Naive thymus-derived CD8-positive, alpha-beta T cell (primary cell): Measurements from ENCODE around the gene PNMA6E. TPM values are rescaled to one million over a fixed set of nuclear protein-coding genes. Genes with fewer than 3 reads are reported as not detected.

Source experiments
- ATAC-seq, 2 donors: fragments of 150-1000 bp; cut with Tn5 transposase in 1 of 2; sonication (Bioruptor Pico), chemical (Tn5 transposase) in 1 of 2; 1 replicate in 1 of 2; 2 replicates in 1 of 2; pipeline ENCODE4 v1.10.0; 2021; ENCODE audit warnings: mild to moderate bottlenecking in 2 of 2, moderate library complexity in 2 of 2
- POLR2A ChIA-PET: fragments of 350-600 bp; sonication (Branson Sonifier 250); formaldehyde crosslinking; loops from one replicate; lab custom pipeline; 2021; ENCODE audit warnings: antibody characterized with exemption; lab: Charles Lee
- DNase-seq, 10 donors: peaks; one replicate each; pipeline versions ENCODE4 v3.0.0 to v3.0.0-alpha.2; 2020 to 2022
- H3K27ac Mint-ChIP-seq, 10 donors: one replicate each; pipeline ENCODE4 v1.8.0; 2020 to 2022; ENCODE audit warnings: mild to moderate bottlenecking in 10 of 10, mixed read lengths in 10 of 10, moderate library complexity in 4 of 10, inconsistent platforms in 1 of 10
- H3K27me3 Mint-ChIP-seq, 5 donors: one replicate each; pipeline ENCODE4 v1.8.0; 2021 to 2022; ENCODE audit warnings: mixed read lengths in 5 of 5
- H3K36me3 Mint-ChIP-seq, 3 donors: one replicate each; pipeline ENCODE4 v1.8.0; 2020 to 2022; ENCODE audit warnings: mixed read lengths in 3 of 3, mild to moderate bottlenecking in 2 of 3, inconsistent platforms in 1 of 3
- H3K4me1 Mint-ChIP-seq, 4 donors: one replicate each; pipeline ENCODE4 v1.8.0; 2021 to 2022; ENCODE audit warnings: mixed read lengths in 4 of 4
- H3K4me3 Mint-ChIP-seq, 10 donors: one replicate each; pipeline ENCODE4 v1.8.0; 2020 to 2022; ENCODE audit warnings: mild to moderate bottlenecking in 10 of 10, mixed read lengths in 10 of 10, moderate library complexity in 6 of 10, inconsistent platforms in 1 of 10
- H3K9me3 Mint-ChIP-seq, 9 donors: one replicate each; pipeline ENCODE4 v1.8.0; 2020 to 2022; ENCODE audit warnings: mixed read lengths in 9 of 9, mild to moderate bottlenecking in 3 of 9, inconsistent platforms in 1 of 9, moderate library complexity in 1 of 9
- polyA plus RNA-seq, 3 donors: library from polyadenylated mRNA; unstranded; fragments of 300-500 nt; fragmentation: Illumina TruSeq; gene quantifications; one replicate each; pipeline ENCODE4 v1.2.3, GENCODE V29; 2021
- total RNA-seq, 8 experiments: library from RNA in 2 of 8; stranded (reverse) in 2 of 8; gene quantifications; one replicate each; pipeline ENCODE4 v1.2.3 and lab custom pipeline; 2021 to 2026

PNMA6E gene
- total and polyA plus RNA-seq, 5 experiments from 2014 or later, result not detected

- Mint-ChIP-seq H3K4me1 (no peaks in the 10 kb centered on the region), H3K9me3 (no peaks in the 10 kb centered on the region)
Observed at GRCh38 chrX:153444333-153445011, 43.3 kb upstream of the PNMA6E start.

GRCh38 chrX:153443476-153444332 is 42.6 kb upstream of the PNMA6E start:
- POLR2A ChIA-PET, result no interaction called here
- peak overlapping the region in 1 of 10 donors; percentile 19 for H3K27ac Mint-ChIP-seq
- ATAC-seq, result no peak
- no peak for DNase-seq
- H3K36me3 Mint-ChIP-seq, result peaks cover 0 to 3% (median 0%) of the 10 kb centered on the region in 3 donors
- no peaks in the 10 kb centered on the region for H3K9me3 Mint-ChIP-seq
- H3K4me1 Mint-ChIP-seq, result no peaks in the 10 kb centered on the region
- no peaks in the 10 kb centered on the region for H3K27me3 Mint-ChIP-seq
- no peak overlapping the region for H3K4me3 Mint-ChIP-seq

More at GRCh38 chrX:153444333-153445011, 43.3 kb upstream of the PNMA6E start:
- Mint-ChIP-seq H3K36me3 (peaks cover 0 to 3% (median 0%) of the 10 kb centered on the region in 3 donors), H3K27ac (no peak overlapping the region), H3K4me3 (no peak overlapping the region), H3K27me3 (no peaks in the 10 kb centered on the region)
- DNase-seq, result no peak
- POLR2A ChIA-PET, result no interaction called here
- no peak for ATAC-seq

DNA sequence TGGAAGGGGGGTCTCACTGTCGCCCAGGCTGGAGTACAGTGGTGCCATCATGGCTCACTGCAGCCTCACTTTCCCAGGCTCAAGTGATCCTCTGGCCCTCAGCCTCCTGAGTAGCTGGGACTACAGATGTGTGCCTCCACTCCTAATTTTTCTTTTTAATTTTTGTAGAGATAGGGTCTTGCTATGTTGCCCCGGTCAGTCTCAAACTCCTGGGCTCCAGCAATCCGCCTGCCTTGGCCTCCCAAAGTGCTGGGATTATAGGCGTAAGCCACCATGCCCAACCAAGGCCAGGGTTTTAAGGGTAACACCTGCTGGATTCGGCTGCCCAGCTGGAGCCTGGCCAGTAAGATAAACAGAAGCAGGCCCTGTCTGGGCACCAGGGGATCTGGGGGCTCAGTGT is 41.3 kb upstream of the PNMA6E start:
- Mint-ChIP-seq H3K4me1 (no peaks in the 10 kb centered on the region), H3K27me3 (no peaks in the 10 kb centered on the region), H3K4me3 (no peak overlapping the region), H3K9me3 (no peaks in the 10 kb centered on the region), H3K27ac (no peak overlapping the region), H3K36me3 (peaks cover 0 to 3% (median 0%) of the 10 kb centered on the region in 3 donors)
- ATAC-seq, result no peak
- no peak for DNase-seq
- POLR2A ChIA-PET, result no interaction called here

DNA sequence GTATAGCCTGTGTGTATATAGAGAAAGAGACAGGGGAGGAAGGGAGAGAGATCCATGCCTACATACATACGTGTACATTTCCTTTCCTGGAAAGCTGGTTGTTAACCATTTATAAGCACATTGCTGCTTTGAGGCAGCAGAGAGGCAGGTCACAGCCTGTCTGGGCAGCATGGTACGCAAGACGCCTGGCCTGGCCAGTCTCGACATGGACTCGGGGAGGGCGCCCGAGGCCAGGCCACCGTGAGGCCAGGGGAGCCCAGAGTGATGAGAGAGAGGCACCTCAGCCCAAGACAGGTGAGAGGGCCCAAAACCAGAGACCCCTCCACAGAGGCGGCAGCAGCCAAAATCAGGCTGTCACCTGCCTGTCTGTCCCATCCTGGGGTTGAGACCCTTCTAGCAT is 40.8 kb upstream of the PNMA6E start:
- POLR2A ChIA-PET, result no interaction called here
- Mint-ChIP-seq H3K4me3 (no peak overlapping the region), H3K9me3 (no peaks in the 10 kb centered on the region), H3K36me3 (no peaks in the 10 kb centered on the region), H3K4me1 (no peaks in the 10 kb centered on the region), H3K27ac (no peak overlapping the region), H3K27me3 (no peaks in the 10 kb centered on the region)
- DNase-seq, result no peak
- ATAC-seq, result no peak

DNA sequence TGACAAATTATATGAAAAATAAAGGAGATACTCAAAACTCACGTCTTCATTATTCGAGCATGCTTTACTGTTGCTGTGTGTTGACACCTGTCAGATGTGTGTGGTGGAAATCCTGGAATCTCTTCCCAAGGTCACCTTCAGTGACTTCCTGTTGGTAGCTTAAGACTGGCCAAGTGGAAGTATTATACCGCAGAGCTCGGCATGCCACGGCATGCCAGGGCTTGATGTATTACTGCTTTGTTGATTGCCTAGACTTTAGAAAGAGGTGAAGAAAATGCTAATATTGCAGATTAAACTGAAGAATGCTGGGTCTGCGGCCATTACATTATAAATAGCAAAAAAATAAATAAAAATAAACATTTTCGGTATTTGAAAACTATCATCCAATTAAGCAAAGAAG is 40.1 kb upstream of the PNMA6E start:
- Mint-ChIP-seq H3K27me3 (no peaks in the 10 kb centered on the region), H3K4me1 (no peaks in the 10 kb centered on the region), H3K36me3 (no peaks in the 10 kb centered on the region), H3K9me3 (no peaks in the 10 kb centered on the region), H3K27ac (no peak overlapping the region), H3K4me3 (no peak overlapping the region)
- no peak for DNase-seq
- POLR2A ChIA-PET, result no interaction called here
- no peak for ATAC-seq

DNA sequence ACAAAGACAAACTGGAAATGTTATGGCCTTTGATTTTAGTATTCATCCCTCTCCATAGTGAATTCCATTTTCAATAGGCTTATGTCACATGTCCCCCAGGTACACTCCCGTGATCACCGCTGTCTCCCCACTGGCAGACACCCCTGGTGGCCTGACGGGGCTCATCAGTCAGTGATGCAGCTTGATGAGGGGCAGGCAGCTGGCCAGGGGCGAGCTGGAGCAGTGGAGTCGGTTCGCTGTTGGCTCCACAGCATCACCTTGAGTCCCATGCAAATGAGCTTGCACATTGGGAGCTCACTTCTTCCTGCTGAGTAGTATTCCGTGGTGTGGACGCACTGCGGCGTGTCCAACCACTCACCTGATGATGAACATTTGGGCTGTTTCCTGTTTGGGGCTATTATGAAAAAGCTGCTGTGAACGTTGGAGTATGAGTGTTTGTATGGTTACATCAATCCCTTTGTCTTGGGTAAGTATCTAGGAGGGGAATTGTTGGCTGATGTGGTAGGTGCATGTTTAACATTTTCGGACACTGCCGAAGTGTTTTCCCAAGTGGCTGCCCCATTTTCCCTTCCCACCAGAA is 39.5 kb upstream of the PNMA6E start:
- POLR2A ChIA-PET, result no interaction called here
- no peaks in the 10 kb centered on the region for H3K4me1 Mint-ChIP-seq
- H3K4me3 Mint-ChIP-seq, result no peak overlapping the region
- peaks cover 0 to 2% (median 0%) of the 10 kb centered on the region in 5 donors for H3K27me3 Mint-ChIP-seq
- H3K27ac Mint-ChIP-seq, result no peak overlapping the region
- no peaks in the 10 kb centered on the region for H3K36me3 Mint-ChIP-seq
- no peak for ATAC-seq
- no peak for DNase-seq
- H3K9me3 Mint-ChIP-seq, result no peaks in the 10 kb centered on the region

DNA sequence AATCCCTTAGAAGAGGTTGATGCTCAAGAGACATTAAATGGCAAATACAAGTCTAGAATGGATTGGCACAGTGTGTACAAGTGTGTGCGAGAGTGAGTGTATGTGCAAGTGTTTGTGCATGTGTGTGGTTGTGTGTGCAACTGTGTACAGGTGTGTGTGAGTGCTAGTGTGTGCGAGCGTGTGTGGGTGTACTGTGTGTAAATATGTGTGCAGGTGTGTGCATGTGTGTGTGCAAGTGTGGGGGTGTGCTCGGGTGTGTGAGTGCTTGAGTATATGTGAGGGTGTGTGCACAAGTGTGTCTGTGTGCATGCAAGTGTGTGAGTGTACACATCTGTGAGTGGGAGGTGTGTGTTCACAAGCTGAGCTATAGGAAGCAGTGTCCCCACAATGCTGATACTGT is 38.8 kb upstream of the PNMA6E start:
- no peak overlapping the region for H3K27ac Mint-ChIP-seq
- no peak for DNase-seq
- H3K9me3 Mint-ChIP-seq, result no peaks in the 10 kb centered on the region
- POLR2A ChIA-PET, result no interaction called here
- ATAC-seq, result no peak
- H3K4me1 Mint-ChIP-seq, result no peaks in the 10 kb centered on the region
- H3K36me3 Mint-ChIP-seq, result no peaks in the 10 kb centered on the region
- H3K27me3 Mint-ChIP-seq, result peaks cover 0 to 2% (median 0%) of the 10 kb centered on the region in 5 donors
- no peak overlapping the region for H3K4me3 Mint-ChIP-seq

- DNase-seq (no peak), ATAC-seq (no peak)
- Mint-ChIP-seq H3K27me3 (peaks cover 0 to 2% (median 0%) of the 10 kb centered on the region in 5 donors), H3K4me1 (no peaks in the 10 kb centered on the region), H3K4me3 (no peak overlapping the region), H3K36me3 (no peaks in the 10 kb centered on the region), H3K9me3 (no peaks in the 10 kb centered on the region), H3K27ac (no peak overlapping the region)
- POLR2A ChIA-PET, result no interaction called here
Observed at GRCh38 chrX:153438532-153438931, 37.4 kb upstream of the PNMA6E start.

- POLR2A ChIA-PET, result no interaction called here
- Mint-ChIP-seq H3K4me3 (no peak overlapping the region), H3K36me3 (peaks cover 0 to 1% (median 0%) of the 10 kb centered on the region in 3 donors), H3K27me3 (peaks cover 0 to 2% (median 0%) of the 10 kb centered on the region in 5 donors), H3K27ac (no peak overlapping the region), H3K9me3 (peaks cover 0 to 5% (median 0%) of the 10 kb centered on the region in 9 donors), H3K4me1 (no peaks in the 10 kb centered on the region)
- no peak for DNase-seq
- no peak for ATAC-seq
Observed at GRCh38 chrX:153435845-153436244, 34.7 kb upstream of the PNMA6E start.

DNA sequence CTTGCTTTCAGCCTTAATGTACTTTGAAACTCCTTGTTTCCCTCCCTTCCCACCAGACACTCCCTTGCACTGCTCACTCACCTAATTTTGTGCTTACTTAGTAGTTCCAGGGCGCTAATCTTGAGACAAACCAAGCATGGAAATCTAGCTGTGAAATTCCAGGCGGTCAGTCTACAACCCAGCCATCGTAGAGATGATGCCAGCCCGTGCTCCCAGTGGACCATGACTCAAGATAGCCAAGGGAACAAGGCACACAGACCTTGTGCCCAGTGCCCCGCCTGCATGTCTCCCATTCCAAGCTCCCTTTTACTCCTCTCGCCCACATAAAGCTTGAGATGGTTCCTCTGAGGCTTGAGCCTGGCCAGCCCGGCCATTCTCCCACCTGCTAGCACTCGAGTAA is 33.7 kb upstream of the PNMA6E start:
- DNase-seq, result no peak
- Mint-ChIP-seq H3K27me3 (peaks cover 0 to 2% (median 2%) of the 10 kb centered on the region in 5 donors), H3K36me3 (peaks cover 0 to 7% (median 0%) of the 10 kb centered on the region in 3 donors), H3K4me3 (no peak overlapping the region), H3K27ac (no peak overlapping the region), H3K9me3 (peaks cover 0 to 10% (median 1%) of the 10 kb centered on the region in 9 donors), H3K4me1 (no peaks in the 10 kb centered on the region)
- ATAC-seq, result no peak
- POLR2A ChIA-PET, result no interaction called here

- DNase-seq (no peak), ATAC-seq (no peak)
- peaks cover 0 to 7% (median 0%) of the 10 kb centered on the region in 3 donors for H3K36me3 Mint-ChIP-seq
- H3K27ac Mint-ChIP-seq, result no peak overlapping the region
- H3K4me3 Mint-ChIP-seq, result no peak overlapping the region
- POLR2A ChIA-PET, result no interaction called here
- no peaks in the 10 kb centered on the region for H3K4me1 Mint-ChIP-seq
- peaks cover 0 to 2% (median 2%) of the 10 kb centered on the region in 5 donors for H3K27me3 Mint-ChIP-seq
- H3K9me3 Mint-ChIP-seq, result peaks cover 0 to 10% (median 1%) of the 10 kb centered on the region in 9 donors
Observed at GRCh38 chrX:153433781-153434285, 32.7 kb upstream of the PNMA6E start.

DNA sequence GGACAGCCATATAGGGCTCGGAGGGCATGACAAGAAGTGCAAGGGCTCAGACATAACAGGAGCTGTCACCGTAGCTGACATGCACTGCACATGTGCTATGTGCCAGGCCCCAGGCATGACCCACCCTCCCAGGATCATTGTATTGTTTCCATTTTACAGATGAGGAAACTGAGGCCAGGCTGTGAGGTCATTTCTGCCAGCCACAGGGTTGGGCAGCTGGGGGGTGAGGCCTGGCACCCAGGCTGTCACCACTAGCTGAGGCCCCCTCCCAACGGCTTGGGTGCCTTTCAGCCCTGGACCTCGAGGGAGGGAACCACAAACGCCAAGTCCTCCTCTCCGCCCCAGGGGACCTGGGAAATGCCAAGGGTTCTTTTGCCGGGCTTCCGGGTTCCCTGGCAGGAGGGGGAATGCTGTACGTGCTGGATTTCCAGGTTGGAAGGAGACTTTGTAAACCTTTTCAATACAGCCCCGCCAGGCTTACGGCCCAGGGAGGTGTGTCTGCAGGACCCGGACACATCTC is 32.1 kb upstream of the PNMA6E start:
- Mint-ChIP-seq H3K9me3 (peaks cover 0 to 14% (median 2%) of the 10 kb centered on the region in 9 donors), H3K4me1 (no peaks in the 10 kb centered on the region), H3K36me3 (peaks cover 0 to 7% (median 0%) of the 10 kb centered on the region in 3 donors), H3K27me3 (peaks cover 0 to 2% (median 2%) of the 10 kb centered on the region in 5 donors), H3K4me3 (no peak overlapping the region), H3K27ac (no peak overlapping the region)
- POLR2A ChIA-PET, result no interaction called here
- DNase-seq (no peak), ATAC-seq (no peak)
